GM20431 (cell line): Measurements from ENCODE around the gene USP5.
"Not testable (repeated sequence)": the region's sequence is repeated elsewhere in the genome, so short reads cannot be mapped to it uniquely, and the experiment has no call there.

ENCODE experiments used
- in situ Hi-C: fragments of 300-500 bp; cut with MseI, MboI; formaldehyde crosslinking; loops from one replicate; pipeline ENCODE4 v1.15.0; 2020; ENCODE audit warnings: low sequenced_read_pairs; ENCODE audit not compliant: unreplicated experiment

Gene USP5

DNA sequence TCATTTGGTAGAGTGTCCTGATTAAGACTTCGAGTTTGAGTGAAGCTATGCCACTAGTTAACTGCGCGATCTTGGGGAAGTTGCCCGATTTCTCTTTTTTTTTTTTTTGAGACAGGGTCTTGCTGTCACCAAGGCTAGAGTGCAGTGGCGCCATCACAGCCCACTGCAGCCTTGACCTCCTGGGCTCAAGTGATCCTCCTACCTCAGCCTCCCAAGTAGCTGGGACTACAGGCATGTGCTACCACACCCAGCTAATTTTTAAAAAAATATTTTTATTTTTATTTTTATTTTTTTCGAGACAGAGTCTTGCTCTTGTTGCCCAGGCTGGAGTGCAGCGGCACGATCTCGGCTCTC, 22.0 kb downstream of the USP5 start:
- in situ Hi-C loops = not testable (repeated sequence)

DNA sequence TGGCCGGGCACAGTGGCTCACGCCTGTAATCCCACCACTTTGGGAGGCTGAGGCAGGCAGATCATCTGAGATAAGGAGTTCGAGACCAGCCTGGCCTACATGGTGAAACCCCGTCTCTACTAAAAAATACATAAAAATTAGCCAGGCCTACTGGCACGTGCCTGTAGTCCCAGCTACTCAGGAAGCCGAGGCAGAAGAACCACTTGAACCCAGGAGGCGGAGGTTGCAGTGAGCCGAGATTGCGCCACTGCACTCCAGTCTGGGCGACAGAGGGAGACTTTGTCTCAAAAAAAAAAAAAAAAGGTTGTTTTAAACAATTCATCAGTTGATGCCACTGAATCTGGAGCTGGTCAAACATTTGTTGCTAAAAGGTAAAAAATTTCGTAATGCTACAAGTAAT, 27.9 kb downstream of the USP5 start:
- in situ Hi-C loops = not testable (repeated sequence)

DNA sequence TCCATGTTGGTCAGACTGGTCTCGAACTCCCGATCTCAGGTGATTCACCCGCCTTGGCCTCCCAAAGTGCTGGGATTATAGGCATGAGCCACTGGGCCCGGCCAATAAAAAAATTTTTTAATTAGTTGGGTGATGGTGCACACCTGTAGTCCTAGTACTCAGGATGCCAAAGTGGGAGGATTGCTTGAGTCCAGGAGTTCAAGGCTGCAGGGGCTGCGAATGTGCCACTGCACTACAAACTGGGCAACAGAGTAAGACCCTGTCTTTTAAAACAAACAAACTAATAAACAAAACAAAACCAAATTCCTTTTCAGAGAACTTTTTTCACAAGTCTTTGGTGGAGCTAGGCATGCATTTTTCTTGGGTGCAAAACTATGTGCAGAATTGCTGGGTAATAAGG, 31.3 kb downstream of the USP5 start:
- in situ Hi-C loops = no loop called here

DNA sequence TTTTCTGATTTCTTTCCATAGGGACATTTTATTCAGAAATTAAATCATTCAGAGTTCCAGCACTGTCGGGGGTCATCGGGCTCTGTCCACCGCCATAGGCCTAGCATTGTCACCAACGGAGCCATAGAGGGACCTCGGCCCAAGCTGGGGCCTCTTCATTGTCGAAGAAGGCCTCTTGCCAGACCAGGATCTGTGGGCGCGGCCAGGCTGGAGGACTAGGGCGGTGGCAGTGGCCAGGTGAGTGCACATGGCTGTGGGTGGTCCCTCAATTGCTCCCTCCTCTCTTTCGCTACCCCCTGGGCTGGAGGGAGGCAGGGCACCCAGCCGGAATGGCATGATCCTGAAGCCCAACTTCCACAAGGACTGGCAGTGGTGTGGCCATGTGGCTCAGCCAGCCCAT, 31.7 kb downstream of the USP5 start:
- in situ Hi-C loops = no loop called here

DNA sequence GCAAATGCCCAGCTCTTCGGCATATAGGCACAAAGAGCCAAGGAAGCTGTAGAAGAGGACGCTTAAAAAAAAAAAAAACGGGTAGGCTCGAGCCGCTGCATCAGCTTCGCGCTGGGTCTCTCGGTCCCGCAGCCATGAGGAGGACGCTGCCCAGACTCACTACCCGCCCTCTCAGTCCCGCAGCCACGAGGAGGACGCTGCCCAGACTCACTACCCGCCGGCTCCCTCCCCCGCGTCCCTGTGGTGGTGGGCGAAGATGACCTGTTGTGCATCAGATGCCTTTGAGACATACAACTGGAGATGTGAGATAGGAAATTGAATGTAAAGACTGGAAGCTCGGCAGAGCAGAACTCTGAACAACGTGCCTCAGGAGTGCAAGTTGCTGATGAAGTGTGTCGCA, 32.6 kb downstream of the USP5 start:
- in situ Hi-C loops = no loop called here

DNA sequence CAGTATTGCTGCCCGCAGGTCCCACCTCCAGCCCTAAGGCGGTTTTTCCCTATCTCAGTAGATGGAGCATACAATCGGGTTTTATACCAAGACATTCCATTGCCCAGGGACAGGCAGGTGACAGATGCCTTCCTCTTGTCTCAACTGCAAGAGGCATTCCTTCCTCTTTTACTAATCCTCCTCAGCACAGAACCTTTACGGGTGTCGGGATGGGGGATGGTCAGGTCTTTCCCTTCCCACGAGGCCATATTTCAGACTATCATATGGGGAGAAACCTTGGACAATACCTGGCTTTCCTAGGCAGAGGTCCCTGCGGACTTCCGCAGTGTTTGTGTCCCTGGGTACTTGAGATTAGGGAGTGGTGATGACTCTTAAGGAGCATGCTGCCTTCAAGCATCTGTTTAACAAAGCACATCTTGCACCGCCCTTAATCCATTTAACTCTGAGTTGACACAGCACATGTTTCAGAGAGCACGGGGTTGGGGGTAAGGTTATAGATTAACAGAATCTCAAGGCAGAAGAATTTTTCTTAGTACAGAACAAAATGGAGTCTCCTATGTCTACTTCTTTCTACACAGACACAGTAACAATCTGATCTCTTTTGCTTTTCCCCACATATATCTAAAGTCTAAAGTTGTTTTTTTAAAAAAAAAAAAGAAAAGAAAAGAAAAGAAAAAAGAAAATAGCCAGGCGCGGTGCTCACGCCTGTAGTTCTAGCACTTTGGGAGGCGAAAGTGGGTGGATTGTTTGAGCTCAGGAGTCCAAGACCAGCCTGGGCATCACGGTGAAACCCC, 34.5 kb downstream of the USP5 start:
- in situ Hi-C loops = not testable (repeated sequence)

DNA sequence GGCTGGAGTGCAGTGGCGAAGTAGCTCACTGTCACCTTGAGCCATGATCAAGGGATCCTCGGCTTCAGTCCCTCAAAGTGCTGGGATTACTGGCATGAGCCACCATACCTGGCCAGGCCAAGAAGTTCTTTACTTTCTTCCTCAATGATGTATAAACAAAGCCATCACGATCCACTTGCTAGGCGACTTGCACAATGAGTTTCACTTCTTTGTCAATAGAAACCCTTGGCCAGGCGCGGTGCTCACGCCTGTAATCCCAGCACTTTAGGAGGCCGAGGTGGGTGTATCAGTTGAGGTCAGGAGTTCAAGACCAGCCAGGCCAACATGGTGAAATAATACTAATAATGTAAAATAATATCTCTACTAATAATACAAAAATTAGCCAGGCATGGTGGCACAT, 35.5 kb downstream of the USP5 start:
- in situ Hi-C loops = no loop called here

DNA sequence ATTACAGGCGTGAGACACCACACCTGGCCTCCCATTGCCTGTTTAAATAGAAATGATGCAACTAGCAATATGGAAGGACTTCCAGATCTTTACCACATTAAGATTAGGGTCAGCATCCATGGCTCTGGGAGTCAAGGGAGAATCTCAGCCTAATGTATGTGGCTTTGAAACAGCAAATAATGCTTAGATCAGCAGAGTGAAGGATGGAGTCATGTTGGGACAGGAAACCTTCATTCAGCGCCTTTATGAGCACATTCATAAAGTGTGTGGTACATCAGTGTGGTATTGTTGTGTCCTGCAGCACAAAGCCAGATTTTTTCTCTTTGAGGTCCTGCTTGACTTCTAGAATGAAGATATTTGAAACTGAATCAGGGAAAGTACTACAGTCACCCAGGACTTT, 36.4 kb downstream of the USP5 start:
- in situ Hi-C loops = no loop called here

DNA sequence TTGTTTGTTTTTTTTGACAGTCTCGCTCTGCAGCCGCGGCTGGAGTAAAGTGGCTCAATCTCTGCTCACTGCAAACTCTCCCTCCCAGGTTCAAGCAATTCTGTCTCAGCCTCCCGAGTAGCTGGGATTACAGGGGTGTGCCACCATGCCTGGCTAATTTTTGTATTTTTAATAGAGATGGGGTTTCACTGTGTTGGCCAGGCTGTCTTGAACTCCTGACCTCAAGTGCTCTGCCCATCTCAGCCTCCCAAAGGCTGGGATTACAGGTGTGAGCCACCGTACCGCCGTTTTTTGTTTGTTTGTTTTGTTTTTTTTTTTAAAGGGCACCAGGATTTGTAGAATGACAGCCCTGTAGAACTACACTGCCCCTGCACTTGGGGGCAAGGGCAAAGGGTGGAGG, 36.8 kb downstream of the USP5 start:
- in situ Hi-C loops = not testable (repeated sequence)

DNA sequence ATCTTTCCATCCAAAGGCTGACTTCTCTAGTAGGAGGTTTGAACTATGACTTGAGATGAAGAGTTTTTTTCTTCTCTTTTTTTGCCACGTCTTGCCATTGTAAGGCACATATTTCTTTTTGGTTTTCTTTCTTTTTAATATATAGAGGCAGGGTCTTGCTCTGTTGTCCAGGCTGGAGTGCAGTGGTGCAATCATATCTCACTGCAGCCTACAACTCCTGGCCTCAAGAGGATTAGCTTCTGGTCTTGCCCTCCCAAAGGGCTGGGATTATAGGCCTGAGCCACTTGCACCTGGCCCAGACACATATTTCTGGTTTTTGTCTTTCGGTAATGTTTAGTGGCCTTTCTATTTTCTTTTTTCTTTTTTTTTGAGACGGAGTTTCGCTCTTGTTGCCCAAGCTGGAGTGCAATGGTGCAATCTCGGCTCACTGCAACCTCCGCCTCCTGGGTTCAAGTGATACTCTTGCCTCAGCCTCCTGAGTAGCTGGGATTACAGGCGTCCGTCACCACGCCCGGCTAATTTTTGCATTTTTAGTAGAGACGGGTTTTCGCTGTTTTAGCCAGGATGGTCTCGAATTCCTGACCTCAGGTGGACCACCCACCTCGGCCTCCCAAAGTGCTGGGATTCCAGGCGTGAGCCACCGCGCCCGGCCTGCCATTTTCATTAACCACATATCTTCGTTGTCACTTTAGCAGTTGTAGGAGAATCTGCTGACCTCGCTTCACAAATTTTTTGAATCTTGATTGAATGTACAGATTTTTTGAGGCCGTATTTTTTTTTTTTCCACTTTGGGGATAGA, 38.0 kb downstream of the USP5 start:
- in situ Hi-C loops = not testable (repeated sequence)

DNA sequence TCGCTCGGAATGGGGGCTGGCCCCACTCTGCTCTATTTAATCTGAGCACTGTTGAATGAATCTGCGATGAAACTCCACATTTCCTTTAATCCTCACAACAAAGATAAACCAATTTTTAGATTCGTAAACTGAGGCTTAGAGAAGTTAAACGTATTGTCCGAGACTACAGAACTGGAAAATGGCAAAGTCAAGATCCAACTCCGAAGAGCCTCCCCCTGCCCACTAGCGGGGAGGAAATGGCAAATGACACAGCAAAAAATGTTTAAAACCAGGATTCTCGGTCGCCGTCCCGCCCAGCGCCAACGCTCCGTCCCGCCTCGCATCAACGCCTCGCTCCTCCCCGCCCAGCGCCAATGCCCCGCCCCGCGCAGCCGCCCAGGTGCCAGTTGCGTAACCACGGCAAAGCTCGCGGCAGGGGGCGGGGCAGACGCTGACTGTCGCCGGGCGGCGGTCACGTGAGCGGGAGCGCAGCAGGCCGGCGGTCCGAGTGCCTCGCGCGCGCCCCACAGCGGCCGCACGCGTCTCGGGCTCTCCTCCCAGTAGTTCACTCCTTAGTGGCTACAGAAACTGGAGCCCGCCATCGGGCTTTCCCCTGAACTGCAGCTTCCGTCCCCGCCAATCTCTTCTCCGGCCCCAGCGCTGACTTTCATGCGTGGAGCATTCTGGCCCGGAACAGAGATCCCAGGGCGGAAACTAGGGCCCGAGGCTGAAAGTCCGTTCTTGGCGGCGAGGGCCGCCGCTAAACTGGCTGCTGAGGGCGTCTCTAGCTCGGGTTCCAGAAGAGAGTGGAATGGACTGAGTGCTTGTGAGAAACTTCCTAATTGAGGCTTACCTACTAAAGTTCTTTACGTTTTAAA, 39.1 kb downstream of the USP5 start:
- in situ Hi-C loops = no loop called here

DNA sequence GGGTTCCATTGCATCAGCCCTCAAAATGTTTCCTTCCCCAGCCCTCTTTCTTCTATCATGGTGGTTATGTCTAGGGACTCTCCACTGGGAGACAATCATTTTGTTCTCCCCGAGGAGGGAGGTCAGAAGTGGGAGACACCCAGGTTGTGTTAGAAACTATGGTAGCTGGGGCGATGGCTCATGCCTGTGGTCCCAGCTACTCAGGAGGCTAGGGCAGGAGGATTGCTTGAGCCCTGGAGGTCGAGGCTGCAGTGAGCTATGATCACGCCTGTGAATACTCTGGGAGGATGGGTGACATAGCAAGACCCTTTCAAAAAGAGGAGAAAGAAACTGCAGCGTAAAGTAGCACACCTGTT, 39.7 kb downstream of the USP5 start:
- in situ Hi-C loops = no loop called here

DNA sequence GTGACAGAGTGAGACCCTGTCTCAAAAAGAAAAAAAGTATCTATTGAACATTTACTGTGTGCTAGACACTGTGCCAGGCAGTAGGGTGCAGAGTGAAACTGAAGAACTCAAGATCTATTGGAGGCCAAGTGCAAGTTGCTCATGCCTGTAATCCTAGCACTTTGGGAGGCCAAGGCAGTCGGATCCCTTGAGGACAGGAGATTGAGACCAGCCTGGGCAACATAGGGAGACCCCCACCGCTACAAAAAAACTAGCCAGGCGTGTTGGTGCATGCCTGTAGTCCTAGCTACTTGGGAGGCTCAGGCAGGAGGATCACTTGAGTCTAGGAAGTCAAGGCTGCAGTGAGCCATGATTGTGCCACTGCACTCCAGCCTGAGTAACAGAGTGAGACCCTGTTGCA, 40.7 kb downstream of the USP5 start:
- in situ Hi-C loops = not testable (repeated sequence)

DNA sequence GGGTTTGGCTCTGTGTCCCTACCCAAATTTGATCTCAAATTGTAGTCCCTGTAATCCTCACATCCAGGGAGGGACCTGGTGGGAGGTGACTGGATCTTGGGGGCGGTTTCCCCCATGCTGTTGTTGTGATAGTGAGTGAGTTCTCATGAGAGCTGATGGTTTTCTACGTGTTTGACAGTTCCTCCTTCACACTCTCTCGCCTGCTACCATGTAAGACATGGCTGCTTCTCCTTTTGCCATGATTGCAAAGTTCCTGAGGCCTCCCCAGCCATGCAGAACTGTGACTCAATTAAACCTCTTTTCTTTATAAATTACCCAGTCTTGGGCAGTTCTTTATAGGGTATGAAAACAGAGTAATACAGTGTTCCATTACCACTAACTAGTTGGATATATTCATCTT, 42.4 kb downstream of the USP5 start:
- in situ Hi-C loops = no loop called here

DNA sequence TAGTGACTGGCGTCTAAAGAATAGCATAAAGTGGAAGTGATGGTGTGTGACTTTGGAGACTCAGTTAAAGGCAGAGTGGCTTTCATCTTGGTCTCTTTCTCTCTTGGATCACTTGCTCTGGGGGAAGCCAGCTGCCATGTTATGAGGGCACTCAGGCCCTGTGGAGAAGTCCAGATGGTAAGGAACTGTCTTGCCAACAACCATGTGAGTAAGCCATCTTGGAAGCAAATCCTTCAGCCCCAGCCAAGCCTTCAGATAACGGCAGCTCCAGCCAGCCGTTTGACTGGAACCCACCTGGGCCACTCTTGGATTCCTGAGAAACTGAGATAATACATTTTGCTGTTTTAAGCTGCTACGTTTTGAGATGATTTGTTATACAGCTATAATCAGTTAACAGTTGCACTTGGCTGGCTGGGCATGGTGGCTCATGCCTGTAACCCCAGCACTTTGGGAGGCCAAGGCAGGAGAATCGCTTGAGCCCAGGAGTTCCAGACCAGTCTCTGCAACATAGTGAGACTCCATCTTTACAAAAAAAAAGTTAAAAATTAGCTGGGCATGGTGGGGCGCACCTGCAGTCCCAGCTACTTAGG, 45.0 kb downstream of the USP5 start:
- in situ Hi-C loops = no loop called here

DNA sequence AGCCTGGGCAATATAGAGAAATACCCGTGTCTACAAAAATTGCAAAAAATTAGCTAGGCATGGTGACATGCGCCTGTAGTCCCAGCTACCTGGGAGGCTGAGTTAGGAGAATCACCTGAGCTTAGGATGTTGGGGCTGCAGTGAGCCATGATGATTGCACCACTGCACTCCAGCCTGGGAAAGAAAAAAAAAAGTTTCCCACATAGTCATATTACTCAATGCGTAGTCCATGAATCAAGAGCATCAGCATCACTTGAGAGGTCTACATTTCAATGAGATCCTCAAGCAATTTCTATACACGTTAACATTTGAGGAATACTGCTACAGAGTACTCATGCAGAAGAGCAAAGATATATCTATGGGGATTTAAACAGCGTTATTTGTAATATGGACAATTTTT, 47.5 kb downstream of the USP5 start:
- in situ Hi-C loops = no loop called here

DNA sequence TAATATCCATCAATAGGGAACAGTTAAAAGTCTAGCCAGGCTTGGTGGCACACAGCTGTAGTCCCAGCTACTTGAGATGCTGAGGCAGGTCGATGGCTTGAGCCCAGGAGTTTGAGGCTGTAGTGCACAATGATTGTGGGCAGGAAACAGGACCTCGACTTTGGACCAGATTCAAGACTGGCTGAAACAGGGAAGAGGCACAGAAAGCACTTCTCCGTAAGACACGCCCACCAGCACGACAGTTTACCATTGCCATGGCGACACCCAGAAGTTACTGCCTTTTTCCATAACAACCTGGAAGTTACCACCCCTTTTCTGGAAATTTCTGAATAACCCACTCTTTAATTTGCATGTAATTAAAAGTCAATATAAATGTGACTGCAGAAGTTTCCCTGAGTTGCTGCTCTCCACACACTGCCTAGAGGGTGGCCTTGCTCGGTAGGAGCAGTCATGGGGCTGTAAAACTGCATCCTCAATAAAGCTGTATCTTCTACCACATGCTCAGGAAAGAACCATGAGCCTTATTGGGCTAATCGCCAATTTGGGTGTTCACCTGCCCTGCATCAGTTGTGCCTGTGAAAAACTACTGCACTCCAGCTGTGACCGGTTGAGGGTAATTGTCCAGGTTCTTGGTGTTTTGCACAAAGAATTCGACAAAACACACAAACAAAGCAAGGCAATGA, 48.0 kb downstream of the USP5 start:
- in situ Hi-C loops = no loop called here

DNA sequence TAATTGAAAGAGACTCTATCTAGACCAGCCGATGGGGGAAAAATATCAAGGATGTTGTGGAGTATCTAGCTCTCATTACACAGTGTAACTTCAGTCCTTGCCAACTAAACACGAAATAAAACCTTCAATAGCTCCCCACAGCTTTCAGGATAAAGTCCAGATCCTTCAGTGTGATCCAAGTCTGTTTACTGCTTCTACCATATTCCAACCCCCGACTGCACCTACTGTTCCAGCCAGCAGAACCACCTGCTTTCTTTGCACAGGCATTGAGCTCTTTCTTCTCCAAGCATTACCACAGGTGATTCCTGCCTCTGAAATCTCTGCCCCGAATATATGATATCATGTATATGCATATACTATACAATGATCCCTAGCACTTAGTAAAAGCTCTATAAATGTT, 50.5 kb downstream of the USP5 start:
- in situ Hi-C loops = no loop called here

DNA sequence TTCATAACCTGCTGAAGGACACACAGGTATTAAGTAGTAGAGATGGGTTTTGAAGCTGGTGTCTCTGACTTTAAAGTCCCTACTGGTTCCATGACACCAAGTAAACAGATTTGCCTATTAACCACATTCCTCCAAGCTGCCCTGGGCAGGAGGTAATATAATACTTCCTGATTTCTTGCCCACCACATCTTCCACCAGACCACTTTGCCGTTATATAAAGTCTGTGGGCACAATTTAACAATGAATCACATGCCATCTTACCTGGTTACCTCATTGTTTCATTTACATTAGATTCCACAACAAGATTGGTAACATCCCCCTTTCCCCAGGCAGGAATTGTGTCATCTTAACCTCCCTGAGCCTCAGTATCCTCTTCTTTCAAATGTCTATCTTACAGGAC, 51.8 kb downstream of the USP5 start:
- in situ Hi-C loops = no loop called here
